ENCODE measurements around the gene RBPMS2. TPM values are rescaled to one million over a fixed set of nuclear protein-coding genes. Genes with fewer than 3 reads are reported as not detected.
"Not testable (repeated sequence)": the region's sequence is repeated elsewhere in the genome, so short reads cannot be mapped to it uniquely, and the experiment has no call there.

The RBPMS2 gene
- total RNA-seq, 1 donor from 2014 or later, result 24.5 TPM

DNA sequence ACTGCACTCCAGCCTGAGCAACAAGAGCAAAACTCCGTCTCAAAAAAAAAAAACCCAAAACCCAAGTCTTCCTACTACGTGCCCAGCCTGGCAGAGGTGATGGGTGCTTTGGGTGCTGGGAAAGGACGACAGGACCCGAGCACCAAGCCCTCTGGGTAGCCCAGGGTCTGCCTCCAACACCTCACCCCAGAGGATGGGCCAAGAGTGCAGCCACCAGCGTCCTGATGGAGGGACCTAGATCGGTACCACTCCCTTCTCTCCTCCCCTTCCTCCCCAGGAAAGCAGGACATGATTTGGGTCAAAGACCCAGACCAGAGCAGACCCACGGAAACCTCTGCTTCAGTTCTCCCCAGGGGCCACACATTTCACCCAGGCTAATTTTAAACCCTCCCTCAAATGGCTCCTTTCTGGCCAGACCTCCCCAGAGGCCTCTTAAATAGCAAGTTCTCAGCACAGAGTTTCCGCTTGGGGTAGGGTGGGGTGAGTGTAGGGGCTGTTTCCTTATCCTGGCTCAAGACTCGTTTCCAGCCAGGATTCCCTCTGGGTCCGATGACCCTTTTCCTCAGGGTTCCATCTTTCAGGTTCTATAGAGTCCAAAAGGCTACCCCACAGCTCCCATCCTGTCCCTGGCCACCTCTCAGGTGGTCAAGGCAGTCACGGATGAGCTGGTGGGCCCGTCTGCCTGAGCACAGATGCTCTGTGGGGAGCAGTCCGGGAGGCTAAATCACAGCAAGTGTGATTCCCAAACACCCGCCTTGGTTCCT lies 20.5 kb downstream of the RBPMS2 start:
- DNase-seq (ENCODE audit: low spot score), result no peak

DNA sequence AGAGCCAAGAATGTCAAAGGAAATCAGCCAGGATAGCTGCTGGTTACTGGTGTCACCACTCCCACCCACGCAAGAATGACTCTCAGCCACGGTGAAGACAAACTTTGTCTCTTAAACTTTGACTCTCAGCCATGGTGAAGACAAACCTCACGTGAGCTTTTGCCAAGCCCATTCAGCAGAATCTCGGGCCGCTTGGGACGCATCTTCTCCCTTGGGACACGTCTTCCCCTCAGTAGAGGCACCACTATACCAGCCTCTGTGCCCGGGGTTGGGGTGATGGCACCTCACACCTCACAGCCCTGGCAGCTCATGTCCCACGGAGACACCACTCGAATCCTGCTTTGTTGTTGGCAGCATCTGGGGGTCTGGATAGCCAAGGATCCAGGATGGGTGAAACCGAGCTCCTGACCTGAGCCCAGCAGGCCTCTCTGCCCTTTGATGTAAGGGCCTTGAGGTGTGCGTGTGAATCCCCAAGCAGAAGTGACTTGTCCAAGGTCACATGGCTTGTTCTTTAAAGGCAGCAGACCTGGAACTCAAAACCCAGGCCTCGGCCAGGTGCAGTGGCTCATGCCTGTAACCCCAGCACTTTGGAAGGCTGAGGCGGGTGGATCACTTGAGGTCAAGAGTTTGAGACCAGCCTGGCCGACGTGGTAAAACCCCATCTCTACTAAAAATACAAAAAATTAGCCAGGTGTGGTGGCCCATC lies 21.8 kb downstream of the RBPMS2 start:
- DNase-seq (ENCODE audit: low spot score), result no peak

DNA sequence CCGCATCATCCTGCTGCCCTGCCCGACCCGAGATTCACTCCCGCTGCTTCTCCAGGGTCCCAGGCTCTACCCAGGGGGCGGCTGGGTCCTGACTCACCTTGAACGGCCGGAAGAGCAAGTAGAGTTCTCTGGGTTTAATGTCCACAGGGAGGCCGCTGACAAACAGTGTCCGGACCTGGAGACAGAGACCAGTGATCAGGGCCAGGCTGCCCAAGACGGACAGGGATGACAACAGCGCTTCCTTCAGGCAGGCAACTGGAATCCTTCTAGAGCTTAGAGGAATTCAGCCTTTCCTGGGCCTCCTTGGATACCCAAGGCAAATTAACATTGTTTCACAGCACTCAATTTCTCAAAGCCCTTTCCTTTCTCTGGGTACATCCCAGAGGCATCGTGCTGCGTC lies 23.9 kb downstream of the RBPMS2 start:
- DNase-seq (ENCODE audit: low spot score), result no peak

DNA sequence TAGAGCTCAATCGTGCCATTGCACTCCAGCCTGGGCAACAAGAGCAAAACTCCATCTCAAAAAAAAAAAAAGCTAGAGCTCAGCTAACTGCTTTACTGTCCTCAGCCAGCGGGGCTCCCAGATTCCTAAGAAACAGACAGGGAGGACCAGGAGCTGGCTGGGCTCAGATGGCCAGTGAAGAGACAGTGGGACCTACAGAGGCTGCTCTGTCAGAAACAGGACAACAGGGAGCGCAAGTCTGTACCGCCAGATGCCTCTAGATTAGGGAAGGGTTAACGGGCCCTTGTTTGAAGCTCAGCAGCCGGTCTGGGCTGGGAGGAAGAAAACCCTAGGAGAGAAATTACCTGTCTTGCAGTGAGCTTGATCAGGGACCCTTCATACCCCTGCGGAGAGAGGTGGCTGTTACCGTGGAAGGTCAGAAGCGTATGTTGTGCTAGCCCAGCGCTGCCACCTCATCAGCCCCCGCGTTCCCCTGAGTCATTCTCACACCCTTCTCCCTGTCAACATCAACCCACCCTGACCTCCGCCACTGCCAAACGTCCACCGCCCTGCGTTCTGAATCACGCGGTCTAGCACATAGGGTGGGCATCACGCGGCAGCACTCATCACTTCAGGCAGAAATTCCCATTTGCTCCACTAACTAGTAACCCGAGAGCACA lies 25.3 kb downstream of the RBPMS2 start:
- no peak for DNase-seq (ENCODE audit: low spot score)

DNA sequence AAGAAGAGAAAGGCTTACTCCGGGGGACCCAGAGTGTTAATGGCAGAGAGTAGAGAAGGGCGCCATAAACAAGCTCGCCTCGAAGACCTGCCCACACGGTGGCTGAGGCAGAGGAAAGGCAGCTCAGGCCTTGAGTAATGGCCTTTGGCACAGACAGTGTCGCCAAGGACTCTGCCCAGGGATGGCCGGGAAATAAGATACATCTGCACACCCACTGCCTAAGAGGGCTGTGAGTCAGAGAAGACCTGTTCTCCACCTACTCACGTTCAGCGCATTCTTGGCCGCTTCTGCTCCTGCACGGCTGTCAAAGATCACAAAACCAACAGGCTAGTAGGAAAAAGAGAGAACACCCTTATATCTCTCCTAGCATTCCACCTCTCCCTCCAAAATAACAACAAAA lies 26.2 kb downstream of the RBPMS2 start:
- no peak for DNase-seq (ENCODE audit: low spot score)

DNA sequence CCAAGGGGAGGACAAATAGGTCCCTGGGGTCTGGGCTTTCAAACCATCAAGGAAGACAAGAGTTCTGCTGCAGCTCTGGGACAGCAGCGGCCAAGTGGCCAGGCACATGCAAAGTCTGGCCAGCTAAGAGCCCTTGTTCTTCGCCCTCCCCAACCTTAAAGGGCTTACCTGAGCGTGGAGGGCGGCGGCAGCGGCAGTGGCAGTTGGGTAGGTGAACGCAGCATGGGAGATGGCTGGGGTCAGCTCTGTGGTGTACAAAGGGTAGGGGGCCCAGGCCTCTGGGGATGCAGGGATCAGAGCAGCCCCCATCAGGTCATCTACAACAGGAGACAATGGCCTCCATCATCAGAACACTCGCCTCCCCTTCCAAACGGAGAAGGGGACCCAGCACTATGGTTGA lies 27.1 kb downstream of the RBPMS2 start:
- no peak for DNase-seq (ENCODE audit: low spot score)

DNA sequence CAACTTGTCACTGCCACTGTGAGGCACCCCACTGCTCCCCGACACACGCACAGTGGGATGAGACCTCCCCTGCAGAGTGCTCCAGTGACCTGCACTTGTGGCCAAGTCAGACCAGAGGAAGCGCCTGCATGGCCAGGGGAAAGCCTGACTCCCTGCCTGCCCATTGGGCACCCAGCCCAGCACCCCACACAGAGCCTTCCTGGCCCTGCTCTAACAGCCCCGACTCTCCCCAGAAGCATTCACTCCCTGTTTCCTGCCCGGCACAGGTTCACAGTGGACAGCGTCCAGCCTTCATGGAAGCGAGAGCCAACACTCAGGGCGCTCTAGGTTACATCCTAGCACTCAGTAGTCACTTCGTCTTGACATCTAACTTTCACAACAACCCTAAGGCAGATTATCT lies 27.8 kb downstream of the RBPMS2 start:
- no peak for DNase-seq (ENCODE audit: low spot score)

- no peak for DNase-seq (ENCODE audit: low spot score)
Observed at GRCh38 chr15:64746921-64747320, 28.5 kb downstream of the RBPMS2 start.

- no peak for DNase-seq (ENCODE audit: low spot score)
Observed at GRCh38 chr15:64746356-64746755, 29.0 kb downstream of the RBPMS2 start.

- DNase-seq (ENCODE audit: low spot score), result no peak
Observed at GRCh38 chr15:64743691-64744090, 31.7 kb downstream of the RBPMS2 start.

DNA sequence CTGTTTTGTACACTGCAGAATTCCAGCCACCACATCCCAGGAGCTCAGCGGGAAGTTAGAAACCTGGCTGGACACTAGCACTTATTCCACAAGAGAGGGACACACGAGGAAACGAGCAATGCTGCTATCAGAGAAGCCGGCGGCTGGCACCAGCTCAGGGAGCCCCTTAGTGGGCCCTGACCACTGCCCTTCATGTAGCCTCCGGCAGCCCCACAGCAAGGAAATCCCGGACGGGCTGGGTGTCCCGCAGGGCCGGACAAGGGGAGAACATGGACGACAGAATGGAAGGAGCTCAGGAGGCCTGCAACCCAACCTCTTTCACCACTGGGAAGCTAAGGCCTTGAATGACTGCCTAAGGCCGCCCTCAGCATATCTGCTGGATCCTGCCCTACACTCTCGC lies 32.5 kb downstream of the RBPMS2 start:
- no peak for DNase-seq (ENCODE audit: low spot score)

- no peak for DNase-seq (ENCODE audit: low spot score)
Observed at GRCh38 chr15:64742385-64742784, 33.0 kb downstream of the RBPMS2 start.

- DNase-seq (ENCODE audit: low spot score), result not testable (repeated sequence)
Observed at GRCh38 chr15:64741708-64742107, 33.7 kb downstream of the RBPMS2 start.

DNA sequence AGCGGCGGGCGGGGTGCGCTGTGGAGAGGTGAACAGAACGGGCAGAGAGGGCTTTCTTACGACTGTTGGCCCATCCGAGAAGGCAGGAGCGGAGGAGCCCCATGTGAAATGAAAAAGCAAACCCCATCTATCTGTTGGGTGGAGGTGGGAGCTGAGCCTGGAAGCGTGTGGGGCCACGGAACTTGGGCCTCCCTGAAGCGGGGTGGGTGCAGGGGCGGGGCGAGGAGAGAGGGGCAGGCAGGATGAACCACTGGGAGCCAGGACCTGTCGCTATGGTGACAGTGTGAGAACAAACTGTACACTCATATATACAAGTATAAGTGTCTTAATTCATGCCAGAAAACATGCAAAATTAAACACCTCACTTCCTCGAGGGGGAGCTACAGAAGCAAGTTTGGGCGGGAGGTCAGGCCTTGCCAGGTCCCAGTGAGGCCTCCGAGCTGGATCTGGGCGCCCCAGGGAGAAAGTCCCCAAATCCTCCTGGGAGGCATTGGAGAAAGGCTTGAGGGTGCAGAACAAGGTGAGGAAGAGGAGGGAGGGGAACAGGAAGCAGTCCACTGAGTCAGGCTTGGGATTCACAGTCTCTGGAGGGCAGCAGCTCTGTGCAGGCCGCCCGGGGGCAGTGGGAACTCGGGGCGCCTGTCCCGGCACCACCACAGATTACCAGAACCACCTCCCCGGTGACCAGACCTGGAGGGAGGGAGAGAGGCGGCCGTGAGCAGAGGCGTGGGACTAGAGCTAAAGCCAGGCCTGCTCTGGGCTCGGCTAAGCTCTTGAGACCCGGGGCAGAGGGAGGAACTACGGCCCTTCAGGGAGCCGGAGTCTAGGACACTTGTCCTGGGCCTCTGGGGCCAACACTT lies 34.8 kb downstream of the RBPMS2 start:
- DNase-seq (ENCODE audit: low spot score), result no peak

DNA sequence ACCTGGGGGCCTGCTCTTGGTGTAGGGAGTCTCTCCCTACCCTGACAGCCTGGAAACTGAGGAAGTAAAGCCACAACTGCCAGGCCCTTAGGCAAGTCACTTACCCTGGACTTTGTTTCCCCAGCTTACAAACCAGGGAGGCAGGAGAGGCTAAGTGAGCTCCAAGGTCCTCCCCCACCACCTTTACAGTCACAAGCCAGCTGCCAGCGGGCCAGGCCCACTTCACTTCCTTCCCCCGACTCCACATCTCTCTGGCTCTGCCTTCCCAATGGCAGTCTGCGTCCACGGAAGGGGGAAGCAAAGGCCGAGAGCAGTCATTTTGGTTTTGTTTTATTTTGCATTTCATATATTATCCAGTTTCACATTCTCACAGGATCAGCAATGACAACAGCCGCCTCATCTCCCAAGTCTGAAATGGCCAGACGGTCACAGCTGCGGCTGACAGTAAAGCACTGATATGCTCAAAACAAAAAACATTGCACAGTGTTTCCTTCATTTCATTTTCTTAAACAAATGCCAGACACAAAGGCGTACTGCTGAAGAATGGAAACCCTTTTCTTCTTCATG lies 35.7 kb downstream of the RBPMS2 start:
- DNase-seq (ENCODE audit: low spot score), result no peak

- no peak for DNase-seq (ENCODE audit: low spot score)
Observed at GRCh38 chr15:64739156-64739555, 36.2 kb downstream of the RBPMS2 start.

GRCh38 chr15:64738226-64739095 lies 36.9 kb downstream of the RBPMS2 start:
- DNase-seq (ENCODE audit: low spot score), result no peak

DNA sequence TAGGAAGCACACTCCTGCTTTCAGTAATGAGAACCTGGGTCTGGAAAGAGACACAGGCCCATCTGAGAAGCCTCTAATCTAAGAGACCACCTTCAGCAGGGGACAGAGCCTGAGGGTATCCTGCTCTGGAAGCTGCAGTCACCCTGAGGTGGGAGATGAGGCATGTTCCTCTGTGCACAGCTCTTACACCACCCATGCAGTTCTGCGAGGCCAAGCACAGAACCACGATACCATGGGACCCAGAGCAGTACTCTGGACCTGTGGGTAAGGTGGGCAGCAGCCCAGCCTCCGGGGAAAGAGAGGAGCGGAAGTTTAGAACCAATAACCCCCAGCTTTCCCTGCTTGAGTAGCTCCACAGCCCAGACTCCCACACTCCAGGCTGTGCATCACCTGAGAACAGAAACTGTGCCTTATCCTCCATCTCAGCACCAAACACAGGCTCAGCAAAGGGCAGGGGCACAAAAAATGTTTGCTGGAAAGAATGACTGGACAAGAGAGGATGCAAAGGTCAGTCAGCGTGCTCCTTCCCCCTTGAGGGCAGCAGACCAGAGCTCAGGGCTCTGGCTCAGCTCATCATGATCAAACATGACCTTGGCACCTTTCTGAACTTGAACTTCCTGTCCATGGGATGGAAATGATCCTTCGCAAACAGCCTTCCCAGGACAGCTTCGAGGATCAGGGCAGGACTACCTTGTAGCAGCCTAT lies 43.1 kb downstream of the RBPMS2 start:
- DNase-seq (ENCODE audit: low spot score), result no peak

- DNase-seq (ENCODE audit: low spot score), result no peak
Observed at GRCh38 chr15:64731805-64732151, 43.6 kb downstream of the RBPMS2 start.

Data from mesenteric fat pad (tissue), 1 donor.